Lower leg skin (tissue), 3 donors: ENCODE data around the gene ARPC1A.

Experiments
- POLR2A ChIP-seq, 2 donors: fragments of 450-650 bp; IDR thresholded peaks; one replicate each; pipeline ENCODE4 v1.6.1; 2016 to 2017; ENCODE audit warnings: antibody characterized with exemption in 2 of 2, mild to moderate bottlenecking in 1 of 2, moderate library complexity in 1 of 2
- TF ChIP-seq, protein P1 (sequence below), 3 donors: fragments of 450-650 bp; IDR thresholded peaks; one replicate each; pipeline ENCODE4 v1.5.1; 2016; ENCODE audit warnings: antibody characterized with exemption in 3 of 3, mild to moderate bottlenecking in 3 of 3, moderate library complexity in 2 of 3

DNA sequence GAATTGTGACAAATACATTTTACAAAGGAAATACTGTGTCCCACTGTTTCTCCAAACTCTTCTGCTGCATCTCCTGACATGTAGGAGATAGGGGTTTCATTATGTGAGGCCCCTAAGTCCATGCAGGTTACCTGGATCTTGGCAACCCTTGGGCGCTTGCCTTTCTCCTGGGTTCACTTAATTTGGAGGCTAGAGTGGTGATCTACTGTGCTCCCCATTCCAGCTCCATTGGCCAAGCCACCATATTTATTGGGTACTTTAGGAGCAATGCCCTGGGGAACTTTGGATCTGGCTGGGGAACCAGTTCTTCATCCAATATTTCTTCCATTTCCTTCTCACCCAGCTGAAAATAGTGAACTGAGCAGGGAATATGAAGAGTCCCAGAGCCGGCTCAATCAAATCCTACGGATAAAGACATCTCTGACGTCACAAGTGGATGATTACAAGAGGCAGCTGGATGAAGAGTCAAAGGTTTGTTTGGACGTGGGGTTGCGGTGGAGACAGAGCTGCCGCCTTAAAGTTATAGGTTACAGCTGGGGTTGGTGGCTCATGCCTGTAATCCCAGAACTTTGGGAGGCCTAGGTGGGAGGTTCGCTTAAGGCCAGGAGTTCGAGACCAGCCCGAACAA is 34.6 kb upstream of the ARPC1A start:
- TF ChIP-seq, protein P1, sequence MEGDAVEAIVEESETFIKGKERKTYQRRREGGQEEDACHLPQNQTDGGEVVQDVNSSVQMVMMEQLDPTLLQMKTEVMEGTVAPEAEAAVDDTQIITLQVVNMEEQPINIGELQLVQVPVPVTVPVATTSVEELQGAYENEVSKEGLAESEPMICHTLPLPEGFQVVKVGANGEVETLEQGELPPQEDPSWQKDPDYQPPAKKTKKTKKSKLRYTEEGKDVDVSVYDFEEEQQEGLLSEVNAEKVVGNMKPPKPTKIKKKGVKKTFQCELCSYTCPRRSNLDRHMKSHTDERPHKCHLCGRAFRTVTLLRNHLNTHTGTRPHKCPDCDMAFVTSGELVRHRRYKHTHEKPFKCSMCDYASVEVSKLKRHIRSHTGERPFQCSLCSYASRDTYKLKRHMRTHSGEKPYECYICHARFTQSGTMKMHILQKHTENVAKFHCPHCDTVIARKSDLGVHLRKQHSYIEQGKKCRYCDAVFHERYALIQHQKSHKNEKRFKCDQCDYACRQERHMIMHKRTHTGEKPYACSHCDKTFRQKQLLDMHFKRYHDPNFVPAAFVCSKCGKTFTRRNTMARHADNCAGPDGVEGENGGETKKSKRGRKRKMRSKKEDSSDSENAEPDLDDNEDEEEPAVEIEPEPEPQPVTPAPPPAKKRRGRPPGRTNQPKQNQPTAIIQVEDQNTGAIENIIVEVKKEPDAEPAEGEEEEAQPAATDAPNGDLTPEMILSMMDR (IDR thresholded peaks at IDR 0.05): no peak
- no peak for TF ChIP-seq POLR2A (IDR thresholded peaks at IDR 0.05)
